Stimulated activated CD8-positive, alpha-beta memory T cell treated with anti-CD3 and anti-CD28 coated beads, Interleukin-12 subunit alpha, Interleukin-12 subunit beta, amount 100 ng/mL, for 24 hours (primary cell): ENCODE data around the gene MLLT3.

Source experiments
- DNase-seq: peaks from one replicate; pipeline ENCODE4 v3.0.0-alpha.2; 2020; ENCODE audit errors: extremely low read depth

MLLT3 gene

GRCh38 chr9:20625003-20625349 is 2.7 kb upstream of the MLLT3 start:
- no peak for DNase-seq

- DNase-seq: no peak
Observed at GRCh38 chr9:20624201-20625002, 2.1 kb upstream of the MLLT3 start.

- no peak for DNase-seq
Observed at GRCh38 chr9:20623748-20624124, 1.4 kb upstream of the MLLT3 start.

- DNase-seq: no peak
Observed at GRCh38 chr9:20623021-20623747, 885 bp upstream of the MLLT3 start.

- DNase-seq: no peak
Observed at GRCh38 chr9:20621471-20622329, 599 bp downstream of the MLLT3 start.

GRCh38 chr9:20620650-20621470 is 1.4 kb downstream of the MLLT3 start:
- DNase-seq: no peak

GRCh38 chr9:20619487-20620200 is 2.7 kb downstream of the MLLT3 start:
- no peak for DNase-seq

- DNase-seq: no peak
Observed at GRCh38 chr9:20618361-20618802, 3.9 kb downstream of the MLLT3 start.

GRCh38 chr9:20616808-20617207 is 5.5 kb downstream of the MLLT3 start:
- no peak for DNase-seq

- DNase-seq: no peak
Observed at GRCh38 chr9:20614602-20615216, 7.6 kb downstream of the MLLT3 start.

- DNase-seq: no peak
Observed at GRCh38 chr9:20611691-20612287, 10.5 kb downstream of the MLLT3 start.

GRCh38 chr9:20610591-20610990 is 11.7 kb downstream of the MLLT3 start:
- DNase-seq: no peak

- no peak for DNase-seq
Observed at GRCh38 chr9:20608582-20608981, 13.7 kb downstream of the MLLT3 start.

GRCh38 chr9:20606652-20607051 is 15.6 kb downstream of the MLLT3 start:
- no peak for DNase-seq

GRCh38 chr9:20604562-20604961 is 17.7 kb downstream of the MLLT3 start:
- DNase-seq: no peak

GRCh38 chr9:20603524-20604268 is 18.6 kb downstream of the MLLT3 start:
- no peak for DNase-seq

GRCh38 chr9:20601292-20601691 is 21.0 kb downstream of the MLLT3 start:
- DNase-seq: no peak

- no peak for DNase-seq
Observed at GRCh38 chr9:20599195-20599594, 23.1 kb downstream of the MLLT3 start.

- no peak for DNase-seq
Observed at GRCh38 chr9:20598367-20598766, 23.9 kb downstream of the MLLT3 start.
